Inflammatory macrophage treated with lipopolysaccharide for 4 hours (primary cell): ENCODE data around the gene MS4A4E.
"Not testable (repeated sequence)": the region's sequence is repeated elsewhere in the genome, so short reads cannot be mapped to it uniquely, and the experiment has no call there.

Experiments
- DNase-seq: peaks from one replicate; pipeline ENCODE4 v3.0.0-alpha.2; 2020

MS4A4E gene

GRCh38 chr11:60221181-60221580 is 21.8 kb downstream of the MS4A4E start:
- peak; percentile 67 for DNase-seq

DNA sequence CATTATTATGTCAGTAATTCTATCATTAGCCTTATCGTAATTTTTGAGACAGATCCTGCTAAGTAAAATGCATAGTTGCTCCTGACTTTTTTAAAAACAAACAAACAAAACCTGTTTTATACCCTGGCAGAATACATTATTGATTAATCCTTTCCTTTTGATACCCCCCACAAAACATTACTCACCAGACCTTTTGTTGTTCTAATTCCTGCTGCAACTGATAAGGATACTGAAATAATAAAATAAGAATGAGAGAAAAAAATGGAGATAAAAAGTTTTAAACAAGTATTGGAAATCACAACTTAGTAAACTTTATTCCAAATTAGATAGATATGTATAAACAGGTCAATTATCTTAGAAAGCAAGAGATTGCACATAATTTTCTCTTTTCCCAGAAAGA is 28.6 kb downstream of the MS4A4E start:
- no peak for DNase-seq

DNA sequence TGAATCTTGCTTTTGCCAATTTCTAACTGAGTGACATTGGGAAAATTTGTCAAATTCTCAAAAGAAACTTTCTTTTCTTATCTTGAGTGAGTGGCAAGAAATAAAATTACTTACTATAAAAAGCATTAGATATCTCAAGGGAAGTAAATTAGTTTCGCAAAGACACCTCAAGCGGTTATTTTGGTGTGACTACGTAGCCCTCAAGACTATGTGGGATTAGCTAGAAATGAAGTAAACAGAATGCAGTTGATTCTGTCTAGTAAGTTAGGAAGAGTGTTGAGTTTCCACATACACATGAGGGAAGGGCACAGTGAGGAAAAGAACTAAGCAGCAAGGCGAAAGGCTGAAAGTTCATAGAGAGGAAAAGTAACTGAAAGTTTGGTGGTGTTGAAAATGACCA is 31.7 kb downstream of the MS4A4E start:
- DNase-seq = no peak

GRCh38 chr11:60209977-60210376 is 33.0 kb downstream of the MS4A4E start:
- DNase-seq = no peak

- no peak for DNase-seq
These were observed 34.0 kb downstream of the MS4A4E start for GRCh38 chr11:60208951-60209350.

DNA sequence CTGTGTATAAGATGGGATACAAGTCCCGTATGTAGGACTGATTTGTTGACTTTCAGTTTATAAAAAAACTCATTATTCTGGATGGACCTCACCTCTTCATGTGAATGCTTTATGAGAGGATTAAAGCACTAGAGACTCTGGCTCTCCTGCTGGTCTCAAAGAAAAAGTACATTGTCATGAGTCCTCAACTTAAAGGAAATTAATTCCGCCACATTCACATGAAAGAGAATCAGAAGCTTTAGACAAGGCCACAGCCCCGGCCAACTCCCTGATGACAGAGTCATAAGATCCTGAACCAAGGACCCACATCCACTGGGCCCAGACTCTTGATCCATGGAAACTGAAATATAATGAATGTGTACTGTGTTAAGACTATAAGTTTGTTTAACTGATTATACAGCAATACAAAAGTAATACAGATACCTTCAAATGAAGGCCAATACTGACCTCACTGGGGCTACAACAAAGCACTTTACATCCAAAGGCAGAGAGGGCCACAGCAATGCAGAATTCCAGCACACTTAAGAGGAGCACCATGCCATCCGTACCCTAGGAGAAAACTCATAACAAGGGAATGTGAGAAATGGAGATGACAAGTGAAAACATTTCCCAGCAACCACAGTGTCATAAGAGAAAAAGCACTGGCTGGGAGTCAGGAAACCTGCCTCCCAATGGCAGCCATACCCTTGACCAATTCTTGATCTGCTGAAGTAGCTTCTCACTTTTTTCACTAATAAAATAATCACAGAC is 34.6 kb downstream of the MS4A4E start:
- DNase-seq = no peak

DNA sequence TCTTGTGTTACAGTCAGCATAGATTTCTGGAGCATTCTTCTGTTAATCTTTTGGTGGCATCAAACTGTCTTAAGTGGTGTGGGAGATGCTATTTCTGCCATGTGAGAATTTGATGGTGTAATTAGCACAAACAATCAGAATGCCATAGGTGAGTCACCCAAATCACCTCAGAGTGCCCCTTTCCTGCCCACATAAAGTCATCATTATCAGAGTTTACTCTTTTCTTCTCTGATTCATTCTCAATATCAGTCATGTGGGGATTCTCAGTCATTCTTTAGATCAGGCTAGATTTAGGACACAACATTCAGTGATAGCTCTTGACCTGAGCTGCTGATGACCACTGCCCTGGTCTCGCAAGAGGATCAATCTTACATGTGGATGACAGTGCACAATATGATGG is 36.3 kb downstream of the MS4A4E start:
- no peak for DNase-seq

DNA sequence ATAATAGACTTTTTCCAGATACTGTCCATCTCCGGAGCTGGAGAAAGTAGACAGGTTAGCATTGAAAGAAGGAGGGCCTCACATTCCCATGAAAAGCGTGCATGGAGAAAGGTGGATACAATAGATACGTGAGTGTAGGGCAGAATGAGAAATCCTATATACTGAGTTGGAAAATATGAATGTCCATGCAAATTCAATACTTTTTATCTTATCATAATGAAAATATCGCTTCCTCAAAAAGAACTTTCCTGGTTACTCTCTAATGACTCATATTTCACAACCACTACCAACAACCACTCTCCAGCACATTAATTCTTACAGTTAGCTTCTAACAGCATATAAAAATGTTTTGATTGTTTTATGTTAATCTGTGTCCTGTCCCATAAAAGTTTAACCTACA is 38.0 kb downstream of the MS4A4E start:
- peak; percentile 82 for DNase-seq

GRCh38 chr11:60201334-60201733 is 41.6 kb downstream of the MS4A4E start:
- DNase-seq = not testable (repeated sequence)

GRCh38 chr11:60197442-60197841 is 45.5 kb downstream of the MS4A4E start:
- no peak for DNase-seq

GRCh38 chr11:60195923-60196368 is 47.0 kb downstream of the MS4A4E start:
- peak; percentile 33 for DNase-seq

DNA sequence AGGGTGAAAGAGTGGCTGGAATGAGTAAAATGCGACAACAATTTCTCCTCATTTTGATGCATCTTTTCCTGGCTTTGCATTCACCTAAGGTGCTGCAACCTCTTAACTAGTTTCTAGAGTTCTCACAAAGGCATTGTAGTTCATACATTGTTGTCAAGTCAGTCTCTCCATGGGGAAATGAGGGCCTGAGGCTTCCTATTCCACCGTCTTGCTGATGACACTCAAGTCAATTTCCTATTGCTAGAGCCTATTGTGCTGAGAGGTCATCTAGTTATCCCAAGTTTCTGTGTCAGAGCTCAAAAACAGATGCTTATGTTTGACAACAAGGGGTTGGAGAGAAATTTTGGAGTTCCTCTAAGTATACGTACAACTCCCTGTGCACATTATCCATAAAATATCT is 48.4 kb downstream of the MS4A4E start:
- no peak for DNase-seq

- DNase-seq = peak; percentile 69
These were observed 49.1 kb downstream of the MS4A4E start for GRCh38 chr11:60193687-60194433.

DNA sequence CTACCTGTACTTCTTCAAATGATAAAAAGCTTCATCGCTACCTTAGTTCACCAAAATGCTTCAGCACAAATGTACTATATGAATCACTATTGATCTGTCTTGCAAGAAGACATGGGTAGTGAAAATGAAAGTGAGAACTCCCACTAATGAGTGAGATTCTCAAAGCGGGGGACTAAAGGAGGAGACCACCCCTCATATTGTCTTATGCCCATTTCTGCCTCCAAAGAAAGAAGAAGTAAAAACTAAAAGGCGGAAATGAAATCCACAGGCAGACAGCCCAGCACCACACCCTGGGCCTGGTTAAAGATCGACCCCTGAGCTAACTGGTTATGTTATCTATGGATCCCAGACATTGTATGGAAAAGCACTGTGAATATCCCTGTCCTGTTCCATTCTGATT is 50.4 kb downstream of the MS4A4E start:
- not testable (repeated sequence) for DNase-seq

- DNase-seq = peak; percentile 63
These were observed 54.5 kb downstream of the MS4A4E start for GRCh38 chr11:60188481-60188880.

GRCh38 chr11:60186128-60186527 is 56.8 kb downstream of the MS4A4E start:
- DNase-seq = not testable (repeated sequence)

GRCh38 chr11:60185512-60185827 is 57.5 kb downstream of the MS4A4E start:
- DNase-seq = not testable (repeated sequence)

DNA sequence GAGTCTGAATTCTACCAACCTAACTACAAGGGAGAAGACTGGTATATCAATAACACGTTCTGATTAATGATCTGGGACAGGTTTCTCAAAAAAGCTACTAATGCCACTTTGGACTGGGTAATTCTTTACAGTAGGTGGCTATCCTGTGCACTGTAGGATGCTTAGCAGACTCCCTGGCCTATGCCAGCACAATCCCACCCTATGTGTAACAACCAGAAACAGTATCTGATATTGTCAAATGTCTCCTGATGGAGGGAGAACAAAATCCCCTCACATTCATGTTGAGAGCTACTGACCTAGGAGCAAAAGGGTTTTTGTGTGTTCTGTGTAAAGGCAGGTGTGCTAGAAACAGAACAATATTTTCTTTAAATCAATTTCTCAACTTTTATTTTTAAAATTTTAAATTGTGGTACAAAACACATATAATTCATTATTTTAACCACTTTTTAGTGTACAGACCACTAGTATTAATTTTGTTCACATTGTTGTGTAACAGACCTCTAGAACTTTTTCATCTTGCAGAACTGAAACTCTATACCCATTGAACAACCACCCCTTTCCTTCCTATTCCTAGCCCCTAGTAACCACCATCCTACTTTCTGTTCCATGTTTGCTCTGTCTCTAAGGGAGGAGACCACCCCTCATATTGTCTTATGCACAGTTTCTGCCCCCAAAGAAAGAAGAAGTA is 58.0 kb downstream of the MS4A4E start:
- DNase-seq = peak; percentile 63

- peak; percentile 43 for DNase-seq
These were observed 59.2 kb downstream of the MS4A4E start for GRCh38 chr11:60183591-60184205.

- peak; percentile 75 for DNase-seq
These were observed 60.2 kb downstream of the MS4A4E start, which contains the start of gene MS4A6A for GRCh38 chr11:60182541-60183330. Gene MS4A6A (minus strand): TSS chr11:60183083. CDS start chr11:60181727, 1,356 bp downstream.

GRCh38 chr11:60175860-60176275 is 67.1 kb downstream of the MS4A4E start:
- no peak for DNase-seq

- no peak for DNase-seq
These were observed 70.9 kb downstream of the MS4A4E start for GRCh38 chr11:60172011-60172410.
